GM11168 (cell line): ENCODE measurements around the gene TRAFD1.
"Not testable (repeated sequence)": the region's sequence is repeated elsewhere in the genome, so short reads cannot be mapped to it uniquely, and the experiment has no call there.

Experiments
- in situ Hi-C: fragments of 300-500 bp; cut with MboI; formaldehyde crosslinking; loops from one replicate; pipeline ENCODE4 v1.12.0; 2022; ENCODE audit warnings: low sequenced_read_pairs; ENCODE audit not compliant: unreplicated experiment

The TRAFD1 gene

DNA sequence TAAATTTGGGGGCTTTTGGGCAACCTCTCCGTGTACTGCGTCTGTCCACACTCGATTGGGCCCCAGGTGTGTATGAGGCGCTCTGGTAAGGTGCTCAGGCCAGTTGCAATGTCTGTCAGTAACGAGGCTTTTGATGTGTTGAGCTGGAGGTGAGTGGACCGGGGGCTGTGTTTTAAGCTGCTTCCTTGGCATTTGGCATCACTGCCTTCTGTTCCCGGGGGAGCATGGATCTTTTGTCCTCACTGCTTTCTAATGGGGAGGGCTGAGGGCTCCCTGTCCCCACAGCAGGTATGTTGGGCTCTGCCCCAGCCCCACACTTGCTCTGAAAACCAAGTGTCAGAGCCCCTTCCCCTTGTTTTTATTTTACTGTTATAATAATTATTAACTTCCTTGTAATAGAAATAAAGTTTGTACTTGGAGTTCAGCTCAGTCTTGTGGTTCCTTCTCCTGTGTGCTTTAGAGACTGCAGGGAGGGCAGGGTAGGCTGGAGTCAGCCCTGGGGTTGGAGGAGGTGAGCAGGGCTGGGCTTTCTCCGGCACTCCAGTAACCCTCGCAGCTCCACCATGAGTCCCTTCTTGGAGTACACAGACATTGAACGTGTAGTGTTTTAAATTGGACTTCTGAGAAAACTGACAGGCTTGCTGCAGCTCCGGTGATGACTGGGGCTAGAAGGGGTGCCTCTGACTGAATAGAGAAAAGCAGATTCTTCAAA is 28.0 kb downstream of the TRAFD1 start:
- in situ Hi-C loops, result no loop called here

DNA sequence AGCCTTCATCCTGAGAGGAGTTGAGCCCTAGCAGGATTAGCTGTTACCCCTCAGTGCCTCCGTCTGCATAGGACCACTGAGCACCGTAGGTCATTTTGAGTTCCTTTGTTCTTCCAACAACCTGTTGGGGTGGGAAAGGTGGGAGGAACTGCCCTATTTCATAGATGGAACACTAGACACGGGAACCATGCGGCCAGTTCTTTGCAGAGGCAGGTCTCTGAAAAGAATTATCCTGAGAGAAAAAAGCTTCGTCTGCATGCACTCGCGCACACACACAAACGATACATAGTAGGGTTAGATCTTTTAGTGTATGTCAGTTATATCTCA is 28.5 kb downstream of the TRAFD1 start:
- in situ Hi-C loops, result no loop called here

DNA sequence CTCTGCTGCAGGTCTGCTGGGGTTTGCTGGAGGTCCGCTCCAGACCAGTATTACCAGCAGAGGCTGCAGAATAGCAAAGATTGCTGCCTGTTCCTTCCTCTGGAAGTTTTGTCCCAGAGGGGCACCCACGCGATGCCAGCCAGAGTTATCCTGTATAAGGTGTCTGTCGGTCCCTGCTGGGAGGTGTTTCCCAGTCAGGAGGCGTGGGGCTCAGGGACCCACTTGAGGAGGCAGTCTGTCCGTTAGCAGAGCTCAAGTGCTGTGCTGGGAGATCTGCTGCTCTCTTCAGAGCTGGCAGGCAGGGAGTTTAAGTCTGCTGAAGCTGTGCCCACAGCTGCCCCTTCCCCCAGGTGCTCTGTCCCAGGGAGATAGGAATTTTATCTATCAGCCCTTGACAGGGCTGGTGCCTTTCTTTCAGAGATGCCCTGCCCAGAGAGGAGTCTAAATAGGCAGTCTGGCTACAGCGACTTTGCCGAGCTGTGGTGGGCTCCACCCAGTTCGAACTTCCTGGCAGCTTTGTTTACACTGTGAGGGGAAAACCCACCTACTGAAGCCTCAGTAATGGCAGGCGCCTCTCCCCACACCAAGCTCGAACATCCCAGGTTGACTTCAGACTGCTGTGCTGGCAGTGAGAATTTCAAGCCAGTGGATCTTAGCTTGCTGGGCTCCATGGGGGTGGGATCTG is 33.2 kb downstream of the TRAFD1 start:
- in situ Hi-C loops, result not testable (repeated sequence)

DNA sequence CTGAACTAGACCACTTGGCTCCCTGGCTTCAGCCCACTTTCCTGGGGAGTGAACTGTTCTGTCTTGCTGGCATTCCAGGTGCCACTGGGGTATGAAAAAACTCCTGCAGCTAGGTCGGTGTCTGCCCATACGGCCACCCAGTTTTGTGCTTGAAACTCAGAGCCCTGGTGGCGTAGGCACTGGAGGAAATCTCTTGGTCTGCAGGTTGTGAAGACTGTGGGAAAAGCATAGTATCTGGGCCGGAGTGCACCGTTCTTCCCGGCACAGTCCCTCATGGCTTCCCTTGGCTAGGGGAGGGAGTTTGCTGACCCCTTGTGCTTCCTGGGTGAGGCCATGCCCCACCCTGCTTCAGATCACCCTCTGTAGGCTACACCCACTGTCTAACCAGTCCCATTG is 33.8 kb downstream of the TRAFD1 start:
- in situ Hi-C loops, result no loop called here

DNA sequence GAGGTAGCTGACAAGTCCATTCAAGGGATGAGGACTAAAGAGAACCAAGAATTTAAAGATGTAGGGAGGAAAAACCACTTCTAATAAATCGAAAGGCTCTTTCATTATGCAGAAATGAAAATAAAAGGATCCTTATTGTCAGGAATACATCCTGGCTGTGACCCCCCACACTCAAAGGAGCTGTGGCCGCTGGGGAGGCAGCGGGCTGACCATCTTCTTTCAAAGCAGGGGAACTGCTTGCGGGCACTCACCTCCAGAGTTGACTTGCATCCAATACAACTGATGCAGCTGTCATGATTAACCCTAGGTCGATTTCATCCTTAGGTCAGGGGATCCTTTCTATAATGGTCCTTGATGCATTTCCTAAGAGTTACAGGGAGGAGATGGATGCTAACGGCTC is 35.3 kb downstream of the TRAFD1 start:
- in situ Hi-C loops, result no loop called here

DNA sequence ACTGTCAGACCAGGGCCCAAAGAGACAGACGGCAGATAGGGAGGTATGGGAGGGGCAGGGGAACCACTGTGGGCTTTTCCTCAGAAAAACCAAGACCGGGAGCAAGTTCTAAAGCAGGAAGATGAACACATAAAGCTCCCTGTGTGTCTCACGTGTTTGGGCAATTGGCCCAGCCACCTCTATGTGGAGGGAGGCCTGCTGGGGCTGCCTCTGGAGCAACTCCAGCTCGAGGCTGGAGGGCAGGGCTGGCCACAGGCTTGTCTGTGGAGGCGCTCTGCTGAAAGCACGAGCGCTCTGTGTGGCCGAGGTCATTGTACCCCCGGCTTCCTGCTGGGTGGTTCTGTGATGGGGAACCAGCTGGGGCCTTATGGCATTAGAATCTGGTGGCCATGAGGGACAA is 36.4 kb downstream of the TRAFD1 start:
- in situ Hi-C loops, result no loop called here

DNA sequence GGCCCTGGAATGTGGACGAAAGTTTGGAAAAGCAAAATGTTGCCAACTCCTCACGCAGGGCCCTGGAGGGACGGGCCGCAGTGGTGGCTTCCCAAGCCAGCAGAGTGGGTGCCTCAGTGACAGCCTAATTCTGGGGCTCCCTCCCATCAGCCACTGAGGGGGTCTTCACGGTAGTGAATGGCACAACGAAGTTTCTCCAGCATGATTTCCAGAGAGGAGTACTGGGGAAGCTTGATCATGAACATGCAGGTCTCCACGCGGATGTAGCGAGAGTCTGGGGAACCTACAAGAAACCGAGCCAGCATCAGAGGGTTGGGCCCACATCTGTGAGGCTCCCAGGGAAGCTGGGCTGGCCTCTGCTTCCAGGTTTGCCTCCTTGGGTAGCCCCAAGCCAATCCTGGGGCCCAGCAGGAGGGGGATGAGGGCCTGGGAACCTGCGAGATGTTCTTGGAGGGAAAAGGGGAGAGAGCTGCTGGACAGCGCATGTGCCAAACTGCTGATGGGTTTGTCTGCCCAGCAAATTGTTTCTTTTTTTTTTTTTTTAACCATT is 37.0 kb downstream of the TRAFD1 start:
- in situ Hi-C loops, result no loop called here

DNA sequence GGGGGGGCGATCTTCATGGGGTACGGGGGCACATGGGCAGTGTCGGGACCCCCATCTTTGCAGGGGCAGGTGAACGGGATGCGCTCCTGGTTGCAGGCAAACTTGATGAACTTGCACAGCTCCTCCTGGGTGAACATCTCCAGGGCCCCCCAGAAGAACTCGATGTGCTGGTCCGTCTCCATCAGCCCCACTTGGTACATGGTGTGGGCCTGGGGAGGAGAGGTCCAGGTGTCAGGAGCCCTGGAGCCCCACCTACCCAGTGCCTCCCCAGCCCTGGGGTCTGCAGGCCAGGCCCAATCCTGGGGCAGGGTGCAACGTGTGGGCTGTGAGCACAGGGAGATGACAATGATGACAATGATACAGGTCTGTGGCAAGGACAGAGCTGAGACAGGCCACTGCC is 37.7 kb downstream of the TRAFD1 start:
- in situ Hi-C loops, result no loop called here

DNA sequence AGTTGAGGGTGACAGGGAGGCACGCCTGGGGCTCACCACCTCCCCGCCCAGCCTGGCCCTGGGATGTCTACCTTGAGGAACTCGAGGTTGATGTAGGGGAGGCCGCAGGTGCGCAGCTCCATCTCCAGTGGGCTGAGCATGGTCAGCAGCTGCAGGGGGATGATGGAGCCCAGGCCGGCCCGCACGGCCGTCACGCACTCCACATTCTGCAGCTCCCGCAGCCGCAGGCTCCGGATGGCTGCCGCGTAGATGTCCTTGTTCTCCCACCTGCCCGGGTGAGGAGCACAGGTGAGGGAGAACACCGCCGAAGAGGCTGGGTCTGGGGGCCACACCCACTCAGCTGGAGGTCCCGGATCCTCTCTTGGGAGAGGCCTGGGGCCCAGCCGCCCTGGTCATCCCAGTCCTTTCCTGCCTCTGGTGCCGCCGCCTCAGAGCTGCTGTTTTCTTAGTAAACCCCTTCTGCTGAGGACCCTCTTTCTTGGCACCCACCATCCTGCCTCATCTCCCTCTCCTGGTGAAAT is 38.2 kb downstream of the TRAFD1 start:
- in situ Hi-C loops, result no loop called here

DNA sequence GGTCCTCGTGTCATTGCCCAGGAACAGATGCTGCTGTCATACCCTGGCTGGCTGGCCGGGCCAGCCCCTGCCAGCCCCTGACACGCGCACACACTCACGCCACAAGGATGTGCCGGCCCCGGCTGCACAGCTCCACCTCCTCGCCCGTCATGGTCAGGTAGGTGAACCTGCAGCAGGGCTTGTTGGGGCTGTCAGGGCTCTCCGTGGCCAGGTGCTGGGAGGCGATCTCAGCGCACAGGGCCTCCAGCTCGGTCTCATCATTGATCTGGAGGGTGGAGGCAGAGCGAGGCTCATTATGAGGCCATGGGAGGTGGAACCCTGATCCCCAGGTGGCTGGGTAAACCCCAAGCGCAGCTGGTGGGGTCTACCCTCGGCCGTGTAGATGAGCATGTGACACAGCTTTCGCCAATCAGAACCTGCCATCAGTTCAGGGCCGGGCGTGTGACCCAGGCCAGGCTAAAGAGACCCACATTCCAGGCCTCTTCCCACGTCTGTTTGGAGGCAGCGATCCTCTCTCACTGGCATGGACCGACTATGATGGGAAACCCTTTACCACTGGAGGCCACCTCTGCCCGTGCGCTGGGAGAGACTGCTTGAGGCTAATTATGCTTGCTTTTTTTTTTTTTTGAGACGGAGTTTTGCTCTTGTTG is 38.8 kb downstream of the TRAFD1 start:
- in situ Hi-C loops, result no loop called here

DNA sequence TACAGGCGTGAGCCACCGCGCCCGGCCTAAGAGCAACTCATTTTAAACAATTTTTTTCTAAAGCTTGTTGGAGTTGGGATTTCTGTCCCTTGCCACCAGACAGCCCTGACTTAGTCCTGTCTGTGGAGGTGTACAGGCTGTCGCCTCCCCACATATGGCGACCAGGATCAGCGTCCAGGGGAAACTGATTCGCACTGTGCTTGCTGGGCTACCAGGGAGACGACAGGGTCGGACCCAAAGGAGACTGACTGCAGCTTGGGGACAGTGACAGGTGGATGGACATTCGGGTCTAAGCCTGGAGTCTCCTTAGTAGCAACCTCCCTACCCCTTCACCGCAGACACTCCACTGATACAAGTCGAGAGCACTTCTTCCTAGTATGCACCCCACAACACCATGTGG is 40.3 kb downstream of the TRAFD1 start:
- in situ Hi-C loops, result no loop called here

DNA sequence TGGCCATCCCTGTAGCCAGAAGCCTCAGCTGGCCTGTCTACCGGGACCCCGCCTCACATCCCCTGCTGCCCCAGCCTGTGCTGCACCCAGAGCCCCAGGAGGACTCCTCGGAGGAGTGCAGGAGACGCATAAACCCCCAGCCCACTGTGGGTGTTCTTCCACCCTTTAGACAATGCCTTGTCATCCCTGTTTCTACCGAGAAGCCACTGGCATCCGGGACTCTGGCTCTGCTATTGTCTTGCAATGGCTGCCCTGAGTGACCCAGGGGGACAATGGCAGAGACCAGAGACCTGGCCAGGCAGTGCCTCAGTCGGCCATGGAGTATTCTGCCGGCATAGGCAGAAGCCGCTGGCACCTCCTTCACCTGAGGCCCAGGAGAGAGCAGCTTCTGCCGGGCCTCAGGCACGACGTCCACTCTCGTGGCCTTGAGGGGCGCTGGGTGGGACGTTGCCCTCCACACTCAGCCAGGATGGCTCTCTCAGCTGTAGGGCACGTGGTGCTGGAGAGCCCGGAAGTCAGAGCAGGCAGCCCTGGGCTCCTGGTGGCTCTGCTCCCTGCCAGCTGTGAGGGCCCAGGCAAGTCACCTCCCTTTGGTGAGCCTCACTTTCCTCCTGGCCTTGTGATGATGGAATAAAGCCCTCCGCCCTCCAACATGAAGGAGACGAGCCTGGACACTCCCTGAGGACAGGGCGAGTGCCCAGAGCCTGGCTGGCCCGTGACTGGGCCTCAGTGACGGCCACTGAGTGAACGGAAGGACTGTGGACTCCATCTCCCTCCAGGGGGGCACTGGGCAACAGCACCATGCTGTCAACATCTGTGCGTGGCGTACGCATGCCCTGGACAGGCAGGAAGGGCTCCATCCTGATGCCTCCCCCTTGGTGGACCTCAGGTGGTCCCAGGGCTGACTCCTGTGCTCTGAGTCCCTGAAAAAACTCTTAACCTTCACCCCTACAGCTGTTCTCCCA is 41.0 kb downstream of the TRAFD1 start:
- in situ Hi-C loops, result no loop called here

DNA sequence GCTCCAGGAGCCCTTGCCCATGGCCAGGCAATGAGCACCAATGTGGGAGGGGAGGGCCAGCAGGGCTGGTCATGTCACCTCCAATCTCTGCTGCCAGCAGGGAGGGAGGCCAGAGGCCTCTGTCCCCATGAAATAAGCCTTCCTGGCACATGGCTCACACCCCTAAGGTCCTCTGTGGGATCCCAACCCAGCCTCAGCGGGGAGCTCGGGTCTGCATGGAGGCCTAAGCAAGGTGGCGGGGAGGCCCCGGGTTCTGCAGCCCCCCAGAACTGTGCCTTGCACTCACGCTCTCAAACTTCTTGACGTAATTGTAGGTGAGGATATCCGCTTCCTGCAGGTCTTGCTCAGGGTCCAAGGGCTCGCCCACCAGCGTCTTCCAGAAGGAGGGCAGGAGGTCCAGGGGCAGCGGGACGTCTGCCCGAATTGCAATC is 41.7 kb downstream of the TRAFD1 start:
- in situ Hi-C loops, result no loop called here

DNA sequence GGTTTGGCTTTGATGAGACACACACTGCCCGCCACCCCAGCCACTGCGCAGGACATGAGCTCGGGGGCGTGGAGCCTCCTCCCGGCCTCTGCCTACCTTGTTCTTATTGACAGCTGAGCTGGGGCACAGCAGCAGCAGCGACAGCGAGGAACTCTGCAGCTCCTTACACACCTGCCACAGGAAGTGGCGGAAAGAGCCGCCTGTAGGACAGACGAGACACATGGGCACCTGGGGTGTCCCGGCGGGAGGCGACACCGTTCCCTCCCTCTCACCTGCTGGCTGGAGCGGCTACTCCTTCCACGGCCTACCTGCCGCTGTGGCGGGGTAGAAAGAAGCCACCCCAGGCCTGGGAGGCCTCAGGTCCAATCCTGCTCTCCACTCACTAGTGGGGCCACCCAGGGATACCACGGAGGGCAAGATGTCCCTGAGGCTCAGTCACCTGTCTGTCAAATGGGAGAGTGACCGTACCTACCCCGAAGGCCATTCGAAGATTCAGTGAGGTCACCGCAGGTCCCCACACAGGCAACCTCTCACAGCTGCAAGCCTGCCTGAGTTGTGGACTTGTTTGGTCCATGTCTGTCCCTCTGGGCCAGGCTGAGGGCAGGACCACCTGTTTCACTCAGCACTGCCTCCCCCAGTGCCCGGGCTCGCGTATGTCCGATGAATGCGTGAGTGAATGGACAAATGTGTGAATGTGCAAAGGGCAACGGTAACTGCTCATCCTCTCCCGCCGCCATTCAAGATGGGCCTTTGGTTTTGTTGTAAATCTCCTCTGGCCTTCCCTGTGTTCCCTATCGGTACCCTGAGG is 42.6 kb downstream of the TRAFD1 start:
- in situ Hi-C loops, result no loop called here

DNA sequence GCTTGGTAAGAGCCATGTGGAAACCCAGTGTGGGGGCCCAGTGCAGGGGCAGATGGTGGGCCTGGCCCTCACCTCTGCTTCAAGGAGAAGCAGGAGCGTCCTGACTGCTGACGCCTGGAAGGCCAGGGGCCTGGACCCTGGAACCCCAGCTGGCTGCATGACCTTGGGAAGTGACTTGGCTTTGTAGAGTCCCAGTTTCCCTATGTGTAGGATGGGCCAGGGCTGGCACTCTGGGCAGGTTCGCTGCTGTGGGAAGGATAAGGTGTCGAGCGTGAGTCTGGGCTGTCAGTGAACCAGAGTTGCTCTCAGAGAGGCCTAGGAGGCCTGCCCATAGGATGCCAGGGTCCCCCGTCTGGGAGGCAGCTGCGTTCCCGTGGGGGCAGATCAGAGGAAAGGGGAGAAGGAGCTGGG is 43.2 kb downstream of the TRAFD1 start:
- in situ Hi-C loops, result no loop called here

DNA sequence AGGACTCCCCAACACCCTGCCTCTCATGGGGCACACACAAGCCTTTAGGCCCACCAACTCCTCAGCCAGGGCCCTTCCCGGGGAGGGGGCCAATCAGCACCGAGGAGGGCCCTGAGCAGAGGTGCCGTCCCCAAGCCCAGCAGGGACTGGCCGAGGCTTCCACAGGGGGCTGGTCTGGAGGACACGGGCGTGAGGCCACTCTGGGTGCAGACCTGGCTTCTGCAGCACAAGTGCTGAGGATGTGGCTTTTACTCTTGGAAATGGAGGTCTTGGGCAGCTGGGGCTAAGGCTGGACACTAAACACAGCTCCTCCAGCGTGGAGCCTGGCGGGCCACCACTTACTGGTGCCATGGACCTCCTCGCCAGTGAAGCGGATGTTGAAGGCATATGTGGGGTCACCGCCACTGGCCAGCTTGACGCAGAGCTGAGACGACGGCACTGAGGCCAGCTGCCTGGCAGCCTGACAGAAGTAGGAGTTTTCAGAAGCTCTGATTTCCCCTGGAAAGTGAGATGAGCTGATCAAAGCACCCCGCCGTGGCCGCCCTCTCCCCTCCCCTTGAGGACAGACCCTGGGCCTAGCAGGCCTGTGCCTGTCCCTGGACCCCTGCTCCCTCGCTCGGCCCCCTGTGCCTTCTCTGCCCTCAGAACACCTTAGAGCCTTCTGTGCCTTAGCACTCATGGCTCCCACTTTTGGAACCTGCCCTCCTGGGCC is 44.0 kb downstream of the TRAFD1 start:
- in situ Hi-C loops, result no loop called here

DNA sequence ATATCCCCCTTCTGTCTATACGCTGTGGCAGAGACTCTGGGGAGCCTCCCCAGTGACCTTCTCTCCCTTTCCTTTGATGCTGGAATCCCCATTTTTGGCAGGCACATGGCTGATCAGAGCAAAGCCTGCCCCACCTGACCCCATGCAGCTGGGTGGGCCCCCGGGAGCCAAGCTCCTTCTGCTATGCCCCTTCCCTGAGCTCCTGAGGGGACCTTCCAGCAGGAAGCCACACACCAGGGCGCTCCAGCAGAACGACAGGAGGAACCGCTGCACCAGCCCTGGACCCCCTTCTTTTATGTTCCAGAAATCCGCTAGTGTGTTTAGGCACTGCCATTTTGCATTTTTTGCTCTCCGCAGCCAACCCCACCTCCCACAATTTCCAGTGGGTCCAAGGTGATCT is 44.6 kb downstream of the TRAFD1 start:
- in situ Hi-C loops, result no loop called here

DNA sequence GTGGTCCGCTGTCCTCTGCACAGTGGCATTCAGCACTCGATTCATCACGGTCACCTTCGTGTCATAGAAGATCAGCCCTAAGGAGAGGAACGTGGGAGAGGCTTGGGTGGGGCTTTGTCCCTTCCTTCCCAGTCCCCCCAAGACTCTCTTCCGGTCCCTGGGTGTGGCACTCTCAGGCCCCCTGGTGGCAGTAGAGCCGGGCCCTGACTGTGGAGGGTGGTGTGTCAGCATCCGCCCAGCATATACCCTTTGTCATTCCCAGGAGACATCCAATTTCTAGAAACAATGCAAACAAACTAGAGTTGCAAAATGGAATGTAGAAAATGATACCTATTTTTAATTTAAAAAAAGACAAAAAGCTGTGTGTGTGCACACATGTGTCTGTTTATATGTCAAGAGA is 45.0 kb downstream of the TRAFD1 start:
- in situ Hi-C loops, result no loop called here
